Panc1 (cell line): ENCODE data around the gene APOBEC3F. TPM values are rescaled to one million over a fixed set of nuclear protein-coding genes. Genes with fewer than 3 reads are reported as not detected.

ENCODE experiments used
- ATAC-seq: fragments of 200-7000 bp; cut with Tn5 transposase; 2 replicates; pipeline ENCODE4 v1.9.1; 2020; ENCODE audit warnings: mild to moderate bottlenecking, moderate library complexity
- BruUV-seq: library from RNA; stranded (reverse); fragments of 400-500 nt; replicated peaks from 2 replicates; lab custom pipeline; 2021; lab: Mats Ljungman, UMichigan
- CTCF ChIA-PET: fragments of 300-600 bp; sonication (Branson Sonifier 250); formaldehyde crosslinking; loops from one replicate; lab custom pipeline; 2022; ENCODE audit warnings: antibody characterized with exemption; lab: Charles Lee
- POLR2A ChIA-PET: fragments of 300-600 bp; sonication (Branson Sonifier 250); formaldehyde crosslinking; loops from one replicate; lab custom pipeline; 2022; ENCODE audit warnings: antibody characterized with exemption; lab: Charles Lee
- DNase-seq: peaks from one replicate; pipeline ENCODE4 v3.0.0-alpha.2; 2010; ENCODE audit warnings: low read depth, low spot score
- H3K27ac ChIP-seq: 2 replicates; pipeline ENCODE4 v1.5.1; 2011; ENCODE audit warnings: mild to moderate bottlenecking, low read length, inconsistent platforms
- H3K27me3 ChIP-seq: fragments of 200-500 bp; sonication (Bioruptor generic); 2 replicates; pipeline ENCODE4 v1.6.0; 2014; ENCODE audit warnings: low read length, inconsistent platforms; ENCODE audit not compliant: control insufficient read depth, insufficient read depth
- H3K36me3 ChIP-seq: fragments of 200-500 bp; sonication (Bioruptor generic); 2 replicates; pipeline ENCODE4 v1.5.1; 2014; ENCODE audit warnings: inconsistent platforms, mild to moderate bottlenecking, low read length, moderate library complexity; ENCODE audit not compliant: control insufficient read depth, insufficient read depth
- H3K4me1 ChIP-seq: 2 replicates; pipeline ENCODE4 v1.5.1; 2011; ENCODE audit warnings: inconsistent platforms, mild to moderate bottlenecking, low read length, moderate library complexity; ENCODE audit not compliant: control insufficient read depth, insufficient read depth
- H3K4me3 ChIP-seq, 2 experiments: 2 replicates each; pipeline ENCODE4 v1.5.1; 2011 to 2012; ENCODE audit warnings: low read depth in 2 of 2, low read length in 2 of 2, mild to moderate bottlenecking in 2 of 2, inconsistent platforms in 1 of 2, moderate library complexity in 1 of 2
- H3K9me3 ChIP-seq: fragments of 200-500 bp; sonication (Bioruptor generic); 2 replicates; pipeline ENCODE4 v1.5.1; 2014; ENCODE audit warnings: low read depth, mild to moderate bottlenecking, inconsistent platforms, low read length, moderate library complexity; ENCODE audit not compliant: control insufficient read depth, insufficient read depth
- CTCF ChIP-seq: fragments of 450-650 bp; IDR thresholded peaks from 2 replicates; pipeline ENCODE4 v1.5.1; 2017; ENCODE audit warnings: mild to moderate bottlenecking
- POLR2AphosphoS5 ChIP-seq: IDR thresholded peaks from 2 replicates; pipeline ENCODE4 v1.6.1; 2012; ENCODE audit warnings: mild to moderate bottlenecking, low read depth, low read length, moderate library complexity
- REST ChIP-seq, 2 experiments: IDR thresholded peaks; 2 replicates each; pipeline ENCODE4 v1.6.1; 2011 to 2012; ENCODE audit warnings: low read depth in 2 of 2, control low read depth in 1 of 2, low read length in 1 of 2, mild to moderate bottlenecking in 1 of 2, moderate library complexity in 1 of 2; ENCODE audit not compliant: insufficient read depth in 1 of 2
- SIN3A ChIP-seq: IDR thresholded peaks from 2 replicates; pipeline ENCODE4 v1.6.1; 2012; ENCODE audit warnings: low read depth, mild to moderate bottlenecking, low read length, moderate library complexity, borderline replicate concordance; ENCODE audit not compliant: insufficient read depth
- TCF7L2 ChIP-seq: IDR thresholded peaks from 2 replicates; pipeline ENCODE4 v1.6.1; 2011; ENCODE audit warnings: mild to moderate bottlenecking, low read depth, low read length, inconsistent platforms
- in situ Hi-C: cut with HindIII; loops from 2 replicates; pipeline ENCODE4 v1.10.0; 2016; ENCODE audit warnings: low sequenced_read_pairs, low pct_unique_long_range_greater_than_20kb
- intact Hi-C: fragments of 100-400 bp; cut with micrococcal nuclease; formaldehyde crosslinking; loops from one replicate; pipeline ENCODE4 v1.10.0; 2022; ENCODE audit not compliant: unreplicated experiment
- total RNA-seq: library from RNA; stranded (reverse); gene quantifications from one replicate; pipeline ENCODE4 v1.2.1, GENCODE V29; 2021; ENCODE audit not compliant: unreplicated experiment

The APOBEC3F gene
- total RNA-seq, 1 experiment from 2014 or later = 7.7 TPM

- TF ChIP-seq CTCF = no peak
- no peak for TF ChIP-seq SIN3A
- no peak for TF ChIP-seq TCF7L2
- no peak for TF ChIP-seq POLR2AphosphoS5
- TF ChIP-seq REST (IDR thresholded peaks at IDR 0.05; ENCODE audit: insufficient read depth in 1 of 2, low read depth in 2 of 2, low read length in 1 of 2) = no peak
These were observed 54.2 kb downstream of the APOBEC3F start for GRCh38 chr22:39094717-39095389.

DNA sequence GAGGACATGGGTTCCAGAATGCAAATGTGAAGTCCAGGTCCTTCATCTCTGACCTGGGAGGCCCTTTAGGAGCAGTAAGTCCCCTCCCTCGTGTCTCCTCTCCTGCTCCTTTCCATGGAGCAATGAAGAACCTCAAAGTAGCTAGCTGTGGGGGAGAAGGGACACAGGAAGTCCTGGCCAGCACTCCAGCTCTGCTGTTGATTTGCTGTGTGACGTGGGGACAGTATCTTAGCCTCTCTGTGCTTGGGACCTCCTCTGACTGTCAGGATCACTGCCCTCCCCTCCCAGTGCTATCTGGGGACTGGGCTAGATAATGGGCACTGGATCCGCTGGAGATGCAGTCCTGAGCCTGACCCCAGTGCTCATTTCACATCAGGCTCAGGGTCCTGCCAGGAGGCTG lies 55.3 kb downstream of the APOBEC3F start:
- TF ChIP-seq SIN3A (no peak), TCF7L2 (no peak), CTCF (no peak), POLR2AphosphoS5 (no peak), REST (IDR thresholded peaks at IDR 0.05; ENCODE audit: insufficient read depth in 1 of 2, low read depth in 2 of 2, low read length in 1 of 2) (no peak)
- Histone ChIP-seq H3K4me1 (no peaks in the 10 kb centered on the region), H3K36me3 (no peaks in the 10 kb centered on the region), H3K9me3 (no peaks in the 10 kb centered on the region), H3K27me3 (no peaks in the 10 kb centered on the region), H3K4me3 (no peak overlapping the region), H3K27ac (no peak overlapping the region)
- POLR2A ChIA-PET = no interaction called here
- ATAC-seq (no peak), DNase-seq (no peak)
- no TSS peak for BruUV-seq
- intact Hi-C loops = no loop called here
- in situ Hi-C loops = no loop called here
- CTCF ChIA-PET = no interaction called here

More at GRCh38 chr22:39094717-39095389, 54.2 kb downstream of the APOBEC3F start:
- no peaks in the 10 kb centered on the region for H3K9me3 ChIP-seq
- intact Hi-C loops (no loop called here), in situ Hi-C loops (no loop called here)
- H3K4me3 ChIP-seq = no peak overlapping the region
- POLR2A ChIA-PET = no interaction called here
- H3K36me3 ChIP-seq = no peaks in the 10 kb centered on the region
- H3K27ac ChIP-seq = no peak overlapping the region
- BruUV-seq = no TSS peak
- CTCF ChIA-PET = interaction anchor here (0.7 kb wide), 2 partner anchors 29 to 313 kb away, joined by 3 read pairs; no protein-coding TSS in a partner anchor
- H3K27me3 ChIP-seq = no peaks in the 10 kb centered on the region
- DNase-seq (no peak), ATAC-seq (no peak)
- H3K4me1 ChIP-seq = no peaks in the 10 kb centered on the region
